WERI-Rb-1 (cell line): Measurements from ENCODE around the gene GIPR.
"Not testable (repeated sequence)": the region's sequence is repeated elsewhere in the genome, so short reads cannot be mapped to it uniquely, and the experiment has no call there.

Source experiments
- DNase-seq: peaks from one replicate; pipeline ENCODE4 v3.0.0-alpha.2; 2020
- H3K27ac ChIP-seq: fragments of 250-450 bp; sonication (Bioruptor Pico); 2 replicates; pipeline ENCODE4 v1.5.1; 2020; ENCODE audit warnings: mild to moderate bottlenecking, moderate library complexity
- H3K27me3 ChIP-seq: fragments of 250-450 bp; sonication (Bioruptor Pico); 2 replicates; pipeline ENCODE4 v1.5.1; 2021; ENCODE audit warnings: mild to moderate bottlenecking, low read depth, moderate library complexity; ENCODE audit not compliant: insufficient read depth, severe bottlenecking
- H3K36me3 ChIP-seq: fragments of 250-450 bp; sonication (Bioruptor Pico); 2 replicates; pipeline ENCODE4 v1.5.1; 2020; ENCODE audit warnings: mild to moderate bottlenecking, moderate library complexity
- H3K4me3 ChIP-seq: 2 replicates; pipeline ENCODE4 v1.5.1; 2011; ENCODE audit warnings: low read depth, mild to moderate bottlenecking, control low read depth, low read length
- H3K9me3 ChIP-seq: fragments of 250-450 bp; sonication (Bioruptor Pico); 2 replicates; pipeline ENCODE4 v1.5.1; 2021; ENCODE audit warnings: mild to moderate bottlenecking, moderate library complexity; ENCODE audit not compliant: severe bottlenecking
- CTCF ChIP-seq: IDR thresholded peaks from 2 replicates; pipeline ENCODE4 v1.5.1; 2011; ENCODE audit warnings: low read depth, mild to moderate bottlenecking, control low read depth, inconsistent platforms, low read length

Gene GIPR

GRCh38 chr19:45681391-45682015, 13.5 kb downstream of the GIPR start:
- peak; percentile 83 for TF ChIP-seq CTCF
- H3K27ac ChIP-seq = 0 out of 2 replicates have a peak overlapping the region, but pooled peaks have one; percentile 7
- peak; percentile 84 for DNase-seq

GRCh38 chr19:45682117-45682516, 14.1 kb downstream of the GIPR start:
- TF ChIP-seq CTCF = no peak
- H3K4me3 ChIP-seq = no peak overlapping the region
- no peak overlapping the region for H3K27ac ChIP-seq
- H3K9me3 ChIP-seq = no peaks in the 10 kb centered on the region
- H3K36me3 ChIP-seq = peaks cover 28% of the 10 kb centered on the region
- H3K27me3 ChIP-seq = no peaks in the 10 kb centered on the region
- DNase-seq = no peak

More at GRCh38 chr19:45681391-45682015, 13.5 kb downstream of the GIPR start:
- no peaks in the 10 kb centered on the region for H3K9me3 ChIP-seq
- no peaks in the 10 kb centered on the region for H3K27me3 ChIP-seq
- peaks cover 22% of the 10 kb centered on the region for H3K36me3 ChIP-seq
- H3K4me3 ChIP-seq = peak overlapping the region; percentile 32

- TF ChIP-seq CTCF = no peak
- Histone ChIP-seq H3K9me3 (no peaks in the 10 kb centered on the region), H3K27me3 (no peaks in the 10 kb centered on the region), H3K36me3 (peaks cover 36% of the 10 kb centered on the region), H3K27ac (no peak overlapping the region), H3K4me3 (no peak overlapping the region)
- no peak for DNase-seq
Observed at GRCh38 chr19:45682908-45683307, 14.9 kb downstream of the GIPR start.

- H3K36me3 ChIP-seq = peaks cover 51% of the 10 kb centered on the region
- H3K9me3 ChIP-seq, H3K4me3 ChIP-seq, H3K27me3 ChIP-seq, H3K27ac ChIP-seq, DNase-seq: not testable (repeated sequence)
Observed at GRCh38 chr19:45685045-45685444, 17.0 kb downstream of the GIPR start.

- H3K27me3 ChIP-seq = no peaks in the 10 kb centered on the region
- no peak overlapping the region for H3K4me3 ChIP-seq
- no peak for TF ChIP-seq CTCF
- DNase-seq = no peak
- no peaks in the 10 kb centered on the region for H3K9me3 ChIP-seq
- no peak overlapping the region for H3K27ac ChIP-seq
- peaks cover 51% of the 10 kb centered on the region for H3K36me3 ChIP-seq
Observed at GRCh38 chr19:45687599-45687998, 19.6 kb downstream of the GIPR start.

GRCh38 chr19:45691516-45692186, 23.6 kb downstream of the GIPR start, which contains the start of gene SNRPD2:
Gene SNRPD2 (minus strand): TSS chr19:45691953. CDS start chr19:45691888, 65 bp downstream.
- Histone ChIP-seq H3K4me3 (peak within 1 kb of the TSS; percentile 98), H3K36me3 (peaks cover 41% of the 10 kb centered on the region), H3K27me3 (no peaks in the 10 kb centered on the region), H3K9me3 (no peaks in the 10 kb centered on the region), H3K27ac (peak within 1 kb of the TSS; percentile 77)
- no peak for TF ChIP-seq CTCF
- DNase-seq = peak; percentile 95
